Heart left ventricle (tissue), 13 donors: ENCODE results near the gene PSMG3.
"Not testable (repeated sequence)": the region's sequence is repeated elsewhere in the genome, so short reads cannot be mapped to it uniquely, and the experiment has no call there.

Experiments
- CTCF ChIP-seq, 12 donors: fragments of 200-600 bp; sonication (generic) in 4 of 12; IDR thresholded peaks; one replicate each; pipeline versions ENCODE4 v1.5.0 to v1.8.0; 2018 to 2022; ENCODE audit warnings: antibody characterized with exemption in 12 of 12, mild to moderate bottlenecking in 5 of 12
- POLR2A ChIP-seq, 2 donors: fragments of 450-650 bp; IDR thresholded peaks; one replicate each; pipeline ENCODE4 v1.6.1; 2017; ENCODE audit warnings: antibody characterized with exemption in 2 of 2, mild to moderate bottlenecking in 2 of 2, moderate library complexity in 2 of 2
- donor health status: ischemic (EF 13 %, LVEDD 7.1; RV severe dilation, severe dysfunction).
- donor health status: DM: no; HTN: yes; CAD: no.
- donor health status: DM: no; HTN: no; CAD: no.
- donor health status: ischemic (EF 25% LVEDD 6.9; RV normal size, moderate dysfunction).
- donor health status: ischemic (EF 25% LVEDD 5.7; RV mildly dilated, moderate dysfunction).
- donor health status: ischemic (EF 35%, LVEDD 5.7; RV mildly dilated, moderate dysfunction).
- donor health status: nonischemic (EF 11% LVEDD 7.7; RV severe dilation, severe dysfunction).
- donor health status: DM: yes; HTN: yes; CAD: no.
- donor health status: PGD.
- donor health status: ischemic (EF 29% LVEDD 5.4; RV normal size, mild dysfunction).
- donor health status: nonischemic (EF 23%, LVEDD 6.1; RV moderate dilation, normal function).

DNA sequence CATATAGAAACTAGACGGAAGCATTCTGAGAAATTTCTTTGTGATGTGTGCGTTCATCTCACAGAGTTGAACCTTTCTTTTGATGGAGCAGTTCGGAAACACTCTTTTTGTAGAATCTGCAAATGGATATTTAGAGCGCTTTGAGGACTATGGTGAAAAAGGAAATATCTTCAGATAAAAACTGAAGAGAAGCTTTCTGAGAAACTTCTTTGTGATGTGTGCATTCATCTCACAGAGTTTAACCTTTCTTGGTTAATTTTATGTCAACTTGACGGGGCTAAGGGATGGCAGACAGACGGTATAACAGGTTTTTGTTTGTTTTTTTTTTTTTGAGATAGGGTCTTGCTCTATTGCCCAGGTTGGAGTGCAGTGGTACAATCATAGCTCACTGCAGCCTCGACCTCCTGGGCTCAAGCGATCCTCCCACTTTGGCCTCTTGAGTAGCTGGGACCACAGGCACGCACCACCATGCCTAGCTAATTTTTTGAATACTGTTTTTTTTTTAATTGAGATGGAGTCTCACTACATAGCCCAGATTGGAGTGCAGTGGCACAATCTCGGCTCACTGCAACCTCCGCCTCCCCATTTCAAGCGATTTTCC lies 50.4 kb downstream of the PSMG3 start:
- TF ChIP-seq CTCF, POLR2A (IDR thresholded peaks at IDR 0.05): not testable (repeated sequence)
